ENCODE measurements around the gene KLHL30.

Gene KLHL30

DNA sequence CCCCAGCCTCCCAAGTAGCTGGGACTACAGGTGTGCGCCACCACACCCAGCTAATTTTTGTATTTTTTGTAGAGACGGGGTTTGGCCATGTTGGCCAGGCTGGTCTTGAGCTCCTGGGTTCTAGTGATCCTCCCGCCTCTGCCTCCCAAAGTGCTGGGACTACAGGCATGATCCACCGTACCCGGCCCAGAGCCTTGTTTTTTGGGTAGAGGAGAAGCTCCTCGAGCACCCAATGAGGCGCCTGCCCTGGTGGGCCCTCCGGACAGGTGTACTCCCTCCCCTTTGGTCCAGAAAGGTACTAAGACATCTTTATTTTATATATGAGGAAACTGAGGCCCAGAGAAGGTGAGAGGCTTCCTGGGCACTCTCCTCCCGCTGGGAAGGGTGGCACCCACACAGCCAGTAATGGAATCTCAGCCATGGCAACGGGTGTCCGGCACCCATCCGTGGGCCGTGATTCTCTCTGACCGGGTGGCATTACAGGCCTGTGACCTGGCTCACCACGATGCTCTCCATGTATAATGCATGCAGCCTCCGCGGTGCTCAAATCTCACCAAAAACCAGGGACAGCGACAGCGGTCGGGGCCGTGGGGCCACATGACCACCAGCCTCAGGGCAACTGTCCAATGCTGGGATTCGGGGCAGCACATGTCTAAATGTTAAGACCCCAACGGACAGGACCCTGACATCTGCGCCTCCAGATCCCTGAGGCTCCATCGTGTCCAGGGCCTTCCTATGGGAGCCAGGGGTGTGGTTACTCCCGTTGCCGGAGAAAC lies 16.8 kb upstream of the KLHL30 start:
- no peak for DNase-seq

DNA sequence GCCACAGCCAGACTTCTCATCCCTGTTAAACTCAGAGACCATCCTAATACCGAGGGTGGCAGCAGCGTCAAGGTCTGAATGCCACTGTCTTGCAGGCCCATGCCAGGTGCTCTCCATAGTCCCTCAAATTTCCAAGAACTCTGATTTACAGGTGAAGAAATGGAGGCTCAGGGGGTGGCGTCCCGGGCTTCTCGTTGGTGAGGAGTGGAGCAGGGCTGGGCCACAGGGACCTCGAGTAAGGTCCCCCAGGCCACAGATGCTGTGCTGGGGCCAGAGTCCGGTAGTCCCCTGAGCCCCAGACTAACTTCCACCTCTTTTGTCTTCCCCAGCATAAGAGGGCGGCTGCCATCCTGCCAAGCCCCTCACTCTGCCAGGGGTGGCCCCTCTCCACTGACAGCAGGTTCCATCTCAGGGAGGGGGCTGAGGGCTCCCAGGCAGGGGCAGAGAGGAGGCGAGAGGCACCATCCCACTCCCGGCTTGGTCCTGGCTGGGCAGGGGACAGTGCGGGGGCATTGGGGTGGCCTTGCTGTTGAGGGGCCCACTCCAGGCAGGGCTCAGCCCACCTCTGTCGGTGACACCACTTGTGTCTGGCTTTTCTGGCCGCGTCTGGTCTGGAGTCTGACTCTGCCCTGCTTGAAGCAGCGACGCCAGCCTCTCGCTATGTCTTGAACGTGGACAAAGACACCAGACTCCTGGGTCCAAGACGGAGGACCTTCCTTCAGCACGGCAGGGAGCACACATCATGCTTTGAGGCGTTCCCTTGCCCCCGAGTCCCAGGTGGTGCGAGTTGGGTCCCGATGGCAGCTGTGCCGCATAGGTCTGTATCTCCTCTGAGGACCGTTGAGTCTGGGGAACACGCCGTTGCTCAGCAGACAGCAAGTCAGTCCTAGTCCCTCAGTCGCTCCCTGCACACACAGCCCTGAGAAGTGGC lies 15.9 kb upstream of the KLHL30 start:
- DNase-seq = no peak

DNA sequence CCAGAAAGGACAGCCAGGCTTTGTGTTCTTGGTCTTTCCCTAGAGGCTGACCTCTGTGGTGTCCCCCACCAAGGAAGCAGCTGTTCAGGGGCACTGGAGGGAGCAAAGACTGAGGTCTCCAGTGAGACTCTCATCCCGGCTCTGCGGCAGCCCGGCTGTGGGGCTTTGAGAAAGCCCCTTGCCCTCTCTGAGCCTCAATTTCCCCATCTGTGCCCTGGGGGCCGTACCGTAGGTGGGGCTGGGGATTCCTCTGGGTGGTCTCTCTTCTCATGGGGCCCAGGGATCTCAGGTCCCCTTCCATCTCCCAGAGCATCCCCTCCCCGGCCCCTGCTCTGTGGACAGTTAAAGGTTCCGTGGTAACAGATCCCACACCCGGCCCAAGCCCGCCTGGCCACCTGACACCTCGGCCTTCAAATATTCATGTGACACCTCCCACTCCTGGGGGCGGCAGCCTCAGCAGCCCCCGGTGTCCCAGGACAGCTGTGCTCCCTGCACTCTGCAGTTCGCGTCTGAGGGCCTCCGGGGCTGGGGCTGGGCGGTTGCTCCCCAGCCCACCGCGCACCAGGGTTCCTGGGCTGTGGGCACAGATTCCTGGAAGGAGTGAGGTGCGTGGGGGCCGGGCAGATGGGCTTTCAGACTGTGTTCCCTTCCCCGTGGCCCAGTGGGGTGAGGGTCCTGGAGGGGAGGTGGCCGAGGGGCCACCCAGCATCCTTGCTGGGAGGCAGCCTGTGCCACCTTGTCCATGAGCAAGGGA lies 15.1 kb upstream of the KLHL30 start:
- no peak for DNase-seq

DNA sequence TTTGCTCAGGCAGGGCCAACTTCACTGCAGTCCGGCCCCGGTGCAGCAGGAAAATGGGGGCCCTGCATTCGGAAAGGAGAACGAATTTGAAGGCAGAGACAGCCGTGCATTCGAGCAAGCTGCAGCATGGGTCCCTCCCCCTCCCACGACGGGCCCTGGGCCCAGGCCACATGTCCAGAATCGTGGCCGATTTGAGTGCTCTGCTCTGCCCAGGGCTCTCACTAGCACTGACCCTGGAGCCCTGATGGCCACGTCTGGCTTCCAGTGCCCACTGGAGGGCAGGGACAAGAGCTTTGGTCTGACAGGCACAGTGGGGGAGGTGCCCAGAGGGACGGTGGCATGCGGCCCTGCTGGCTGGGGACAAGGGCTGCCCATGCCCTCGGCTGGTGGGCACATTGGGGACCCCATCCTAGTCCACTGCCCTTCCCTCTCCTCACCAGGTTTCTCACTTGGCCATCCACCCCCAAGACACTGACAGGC lies 14.4 kb upstream of the KLHL30 start:
- DNase-seq = no peak

DNA sequence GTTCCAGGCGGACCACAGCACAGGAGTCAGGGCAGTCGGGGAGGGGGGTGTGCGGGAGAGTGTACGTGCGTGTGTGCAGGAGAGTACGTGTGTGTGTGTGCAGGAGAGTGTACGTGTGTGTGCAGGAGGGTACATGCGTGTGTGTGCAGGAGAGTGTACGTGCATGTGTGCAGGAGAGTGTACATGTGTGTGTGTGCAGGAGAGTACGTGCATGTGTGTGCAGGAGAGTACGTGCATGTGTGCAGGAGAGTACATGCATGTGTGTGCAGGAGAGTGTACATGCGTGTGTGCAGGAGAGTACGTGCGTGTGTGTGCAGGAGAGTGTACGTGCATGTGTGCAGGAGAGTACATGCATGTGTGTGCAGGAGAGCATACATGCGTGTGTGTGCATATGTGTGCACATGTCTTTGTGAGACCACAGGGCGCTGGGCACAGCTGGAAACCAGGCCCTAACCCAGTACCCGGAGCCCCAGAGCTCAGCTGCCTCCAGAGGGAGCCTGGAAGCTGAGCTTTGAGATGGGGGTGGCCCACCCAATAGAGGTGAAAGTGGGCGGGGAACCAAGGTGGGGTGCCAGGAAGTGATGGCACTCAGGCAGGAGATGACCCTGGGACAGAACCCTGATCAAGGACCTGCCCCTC lies 13.9 kb upstream of the KLHL30 start:
- no peak for DNase-seq

DNA sequence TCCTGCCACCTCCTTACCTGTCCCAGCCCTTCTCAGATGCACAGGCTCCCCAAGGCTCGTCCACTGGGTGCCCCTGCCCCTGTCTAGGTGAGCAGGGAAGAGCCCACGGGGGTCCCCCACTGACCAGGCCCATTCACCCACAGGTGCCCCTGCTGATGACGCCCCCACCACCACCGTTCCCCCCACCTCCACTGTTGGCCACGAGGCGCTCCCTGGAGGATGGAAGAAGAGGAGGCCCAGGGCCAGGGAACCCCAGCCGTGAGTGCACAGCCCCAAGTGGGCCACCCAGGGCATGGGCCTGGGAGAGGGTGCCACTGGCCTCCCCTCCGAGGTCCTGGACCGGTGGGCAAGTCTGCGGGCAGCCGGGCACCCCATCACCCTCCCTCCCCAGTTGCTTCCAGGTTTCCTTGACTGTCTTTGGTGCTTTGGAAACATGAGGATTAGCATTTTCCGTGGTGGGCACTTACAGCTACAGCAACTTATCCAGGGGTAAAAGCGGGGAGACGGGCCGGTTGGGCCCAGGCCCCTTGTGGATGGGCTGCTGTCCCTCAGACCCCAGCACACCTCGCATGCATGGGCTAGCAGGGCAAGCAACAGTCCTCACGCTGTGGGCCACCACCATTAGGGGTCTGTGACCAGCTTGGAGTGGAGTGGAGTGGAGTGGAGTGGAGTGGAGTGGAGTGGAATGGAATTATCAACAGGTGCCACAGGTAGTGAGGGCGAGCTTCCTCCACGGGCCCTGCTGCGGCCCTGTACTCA lies 13.2 kb upstream of the KLHL30 start:
- DNase-seq = no peak

DNA sequence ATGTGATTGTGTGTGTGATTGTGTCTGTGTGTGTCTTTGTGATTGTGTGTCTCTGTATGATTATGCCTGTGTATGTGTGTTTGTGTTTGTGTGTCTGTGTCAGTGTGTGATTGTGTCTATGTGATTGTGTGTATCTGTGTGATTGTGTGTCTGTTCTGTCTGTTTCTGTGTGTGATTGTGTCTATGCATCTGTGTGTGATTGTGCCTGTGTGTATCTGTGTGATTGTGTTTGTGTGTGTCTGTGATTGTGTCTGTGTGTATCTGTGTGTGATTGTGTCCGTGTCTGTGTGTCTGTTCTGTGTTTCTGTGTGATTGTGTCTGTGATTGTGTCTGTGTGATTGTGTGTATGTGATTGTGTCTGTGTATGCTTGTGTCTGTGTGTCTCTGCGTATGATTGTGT lies 12.1 kb upstream of the KLHL30 start:
- DNase-seq = no peak

DNA sequence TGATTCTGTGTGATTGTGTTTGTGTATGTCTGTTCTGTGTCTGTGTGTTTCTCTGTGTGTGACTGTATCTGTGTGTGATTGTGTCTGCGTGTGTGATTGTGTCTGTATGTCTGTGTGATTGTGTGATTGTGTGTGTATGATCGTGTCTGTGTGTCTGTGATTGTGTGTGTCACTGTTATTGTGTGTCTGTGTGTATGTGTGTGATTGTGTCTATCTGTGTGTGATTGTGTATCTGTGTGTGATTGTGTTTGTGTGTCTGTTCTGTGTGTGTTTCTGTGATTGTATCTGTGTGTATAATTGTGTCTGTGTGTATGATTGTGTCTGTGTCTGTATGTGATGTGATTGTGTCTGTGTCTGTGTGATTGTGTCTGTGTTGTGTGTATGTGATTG lies 11.7 kb upstream of the KLHL30 start:
- no peak for DNase-seq

DNA sequence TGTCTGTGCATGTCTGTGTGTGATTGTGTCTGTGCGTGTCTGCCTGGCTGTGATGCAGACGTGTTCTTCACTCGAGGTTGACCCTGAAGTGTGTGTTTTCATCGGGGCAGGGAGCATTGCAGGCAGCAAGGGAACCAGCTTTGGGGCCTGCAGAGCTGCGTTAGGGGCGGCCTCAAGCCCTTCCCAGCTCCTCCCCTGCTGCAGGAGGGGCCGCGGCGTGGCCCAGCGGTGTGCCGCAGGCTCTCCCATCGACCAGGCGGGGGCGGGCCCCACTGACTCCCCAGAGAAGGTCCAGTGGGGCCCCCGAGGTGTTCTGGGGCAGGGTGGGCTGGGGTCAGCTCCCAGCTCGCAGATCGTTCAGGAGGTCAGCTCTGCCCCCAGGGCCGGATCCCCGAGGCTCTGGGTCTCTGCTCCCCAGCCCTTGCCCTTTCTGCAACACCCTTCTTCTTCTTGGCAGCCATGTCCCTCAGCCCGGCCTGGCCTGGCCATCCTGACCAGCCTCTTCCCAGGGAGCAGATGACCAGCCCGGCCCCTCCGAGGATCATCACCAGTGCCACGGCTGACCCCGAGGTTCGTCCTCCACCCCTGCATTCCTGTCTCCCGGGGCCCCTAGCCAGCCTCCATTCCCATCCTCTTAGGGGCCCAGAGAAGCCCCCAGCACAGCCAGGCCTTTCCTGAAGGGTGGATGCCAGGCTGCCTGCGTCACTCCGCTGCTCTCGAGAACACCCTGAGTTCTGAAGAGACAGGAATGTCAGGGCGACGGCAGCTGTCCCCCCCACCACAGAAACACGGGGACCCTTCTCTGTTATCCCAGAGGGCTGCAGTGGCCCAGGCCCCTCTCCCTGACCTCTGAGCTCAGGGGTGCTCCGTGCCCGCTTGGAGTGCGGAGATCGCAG lies 11.1 kb upstream of the KLHL30 start:
- DNase-seq = peak; percentile 53

DNA sequence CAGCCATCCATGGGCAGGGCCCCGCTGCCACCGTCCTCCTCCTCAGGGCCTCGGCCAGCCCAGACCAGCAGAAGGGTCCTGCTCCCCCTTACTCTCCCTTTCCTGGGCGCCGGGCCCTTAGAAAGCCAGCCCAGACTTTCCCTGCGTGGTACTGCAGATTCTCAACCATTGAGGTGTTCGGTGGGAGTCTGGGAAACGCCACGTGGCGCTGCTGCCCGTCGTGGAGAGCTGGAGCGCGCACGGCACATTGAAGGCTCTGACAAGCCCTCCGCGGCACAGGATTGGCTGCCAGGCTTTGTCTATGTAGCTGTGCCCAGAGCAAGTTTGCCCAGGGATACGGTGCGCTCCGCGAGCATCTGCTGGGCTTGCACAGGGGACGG lies 10.4 kb upstream of the KLHL30 start:
- DNase-seq = no peak

DNA sequence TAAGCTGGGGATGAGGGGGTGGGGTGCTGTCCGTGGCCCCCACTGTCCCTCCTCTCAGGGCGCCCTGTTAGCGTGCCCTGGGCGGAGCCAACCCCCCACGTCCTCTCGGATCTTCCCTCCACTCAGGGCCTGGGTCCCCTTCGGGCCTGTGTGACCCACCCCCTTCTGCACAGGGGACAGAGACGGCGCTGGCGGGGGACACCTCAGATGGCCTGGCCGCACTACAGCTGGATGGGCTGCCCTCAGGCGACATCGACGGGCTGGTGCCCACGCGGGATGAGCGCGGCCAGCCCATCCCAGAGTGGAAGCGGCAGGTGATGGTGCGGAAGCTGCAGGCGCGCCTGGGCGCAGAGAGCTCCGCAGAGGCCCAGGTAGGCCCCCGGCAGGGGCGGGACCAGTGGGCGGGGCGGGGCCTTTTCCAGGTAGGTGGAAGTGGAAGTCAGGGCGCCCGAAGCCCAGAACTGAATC lies 9.9 kb upstream of the KLHL30 start:
- no peak for DNase-seq

DNA sequence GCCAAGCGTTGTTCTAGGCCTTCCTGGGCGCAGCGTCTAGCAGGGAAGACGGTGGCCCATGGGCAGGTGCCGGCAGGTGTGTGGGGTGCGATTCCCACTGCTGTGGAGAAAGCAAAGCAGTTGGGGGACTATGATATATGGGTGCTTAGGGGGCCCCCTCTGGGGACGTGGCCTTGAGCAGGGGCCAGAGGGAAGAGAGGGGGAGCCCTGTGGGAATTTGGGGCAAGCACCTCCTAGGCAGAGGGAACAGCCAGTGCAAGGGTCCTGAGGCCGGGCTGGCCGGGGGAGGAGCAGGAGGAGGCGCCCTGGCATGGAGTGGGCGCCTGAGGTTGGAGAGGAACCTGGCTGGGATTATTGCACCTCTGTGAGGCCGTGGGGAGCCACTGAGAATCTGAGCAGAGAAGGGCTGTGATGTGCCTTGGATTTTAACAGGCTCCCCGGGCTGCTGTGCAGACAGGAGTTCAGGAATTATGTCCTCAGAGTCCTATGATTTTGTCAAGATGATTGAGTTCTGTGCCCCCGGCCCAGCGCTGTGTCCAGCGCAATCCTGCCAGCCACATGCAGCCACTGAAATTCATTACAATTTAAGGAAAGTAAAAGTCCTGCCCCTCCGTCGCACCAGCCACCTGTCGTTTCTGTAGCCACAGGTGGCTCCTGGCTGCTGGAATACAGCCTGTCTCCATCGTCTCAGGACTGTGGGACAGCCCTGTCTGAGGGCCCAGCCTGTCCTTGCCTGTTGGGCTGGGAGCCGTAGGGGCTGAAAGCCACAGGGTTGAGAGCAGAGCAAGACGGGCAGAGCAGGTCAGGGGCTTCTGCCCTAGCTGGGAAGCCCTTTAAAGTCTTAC lies 9.1 kb upstream of the KLHL30 start:
- no peak for DNase-seq

DNA sequence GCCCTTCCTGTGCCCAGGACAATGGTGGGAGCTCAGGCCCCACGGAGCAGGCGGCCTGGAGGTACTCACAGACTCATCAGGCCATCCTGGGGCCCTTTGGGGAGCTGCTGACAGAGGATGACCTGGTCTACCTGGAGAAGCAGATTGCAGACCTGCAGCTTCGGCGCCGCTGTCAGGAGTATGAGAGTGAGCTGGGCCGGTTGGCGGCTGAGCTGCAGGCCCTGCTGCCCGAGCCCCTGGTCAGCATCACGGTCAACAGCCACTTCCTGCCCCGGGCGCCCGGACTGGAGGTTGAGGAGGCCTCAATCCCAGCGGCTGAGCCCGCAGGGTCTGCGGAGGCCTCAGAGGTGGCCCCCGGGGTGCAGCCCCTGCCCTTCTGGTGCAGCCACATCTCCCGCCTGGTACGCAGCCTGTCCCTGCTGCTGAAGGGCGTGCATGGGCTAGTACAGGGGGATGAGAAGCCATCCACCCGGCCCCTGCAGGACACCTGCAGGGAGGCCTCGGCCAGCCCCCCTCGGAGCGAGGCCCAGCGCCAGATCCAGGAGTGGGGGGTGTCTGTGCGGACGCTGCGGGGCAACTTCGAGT lies 8.3 kb upstream of the KLHL30 start:
- no peak for DNase-seq

DNA sequence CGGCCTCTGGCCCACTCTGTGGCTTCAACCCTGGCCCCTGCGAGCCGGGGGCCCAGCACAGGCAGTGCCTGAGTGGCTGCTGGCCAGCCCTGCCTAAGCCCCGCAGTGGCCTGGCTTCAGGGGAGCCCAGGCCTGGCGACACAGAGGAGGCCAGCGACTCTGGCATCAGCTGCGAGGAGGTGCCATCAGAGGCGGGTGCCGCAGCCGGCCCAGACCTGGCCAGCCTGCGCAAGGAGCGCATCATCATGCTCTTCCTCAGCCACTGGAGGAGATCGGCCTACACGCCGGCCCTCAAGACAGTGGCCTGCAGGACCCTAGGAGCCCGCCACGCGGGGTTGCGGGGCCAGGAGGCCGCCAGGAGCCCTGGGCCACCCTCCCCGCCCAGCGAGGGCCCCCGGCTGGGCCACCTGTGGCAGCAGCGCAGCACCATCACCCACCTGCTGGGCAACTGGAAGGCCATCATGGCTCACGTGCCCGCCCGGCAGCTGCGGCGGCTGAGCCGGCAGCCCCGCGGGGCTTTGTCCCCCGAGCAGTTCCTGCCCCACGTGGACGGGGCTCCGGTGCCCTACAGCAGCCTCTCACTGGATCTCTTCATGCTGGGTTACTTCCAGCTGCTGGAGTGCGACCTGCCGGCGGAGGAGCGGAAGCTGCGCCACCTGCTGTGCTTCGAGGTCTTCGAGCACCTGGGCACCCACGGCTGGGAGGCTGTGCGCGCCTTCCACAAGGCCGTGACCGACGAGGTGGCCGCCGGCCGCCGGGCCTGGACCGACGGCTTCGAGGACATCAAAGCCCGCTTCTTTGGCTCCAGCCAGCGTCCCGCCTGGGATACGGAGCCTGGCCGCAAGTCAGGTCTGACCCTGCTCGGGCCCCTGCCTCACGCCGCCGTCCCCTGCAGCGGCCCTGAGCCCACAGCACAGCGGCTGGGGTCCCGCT lies 7.5 kb upstream of the KLHL30 start:
- no peak for DNase-seq

DNA sequence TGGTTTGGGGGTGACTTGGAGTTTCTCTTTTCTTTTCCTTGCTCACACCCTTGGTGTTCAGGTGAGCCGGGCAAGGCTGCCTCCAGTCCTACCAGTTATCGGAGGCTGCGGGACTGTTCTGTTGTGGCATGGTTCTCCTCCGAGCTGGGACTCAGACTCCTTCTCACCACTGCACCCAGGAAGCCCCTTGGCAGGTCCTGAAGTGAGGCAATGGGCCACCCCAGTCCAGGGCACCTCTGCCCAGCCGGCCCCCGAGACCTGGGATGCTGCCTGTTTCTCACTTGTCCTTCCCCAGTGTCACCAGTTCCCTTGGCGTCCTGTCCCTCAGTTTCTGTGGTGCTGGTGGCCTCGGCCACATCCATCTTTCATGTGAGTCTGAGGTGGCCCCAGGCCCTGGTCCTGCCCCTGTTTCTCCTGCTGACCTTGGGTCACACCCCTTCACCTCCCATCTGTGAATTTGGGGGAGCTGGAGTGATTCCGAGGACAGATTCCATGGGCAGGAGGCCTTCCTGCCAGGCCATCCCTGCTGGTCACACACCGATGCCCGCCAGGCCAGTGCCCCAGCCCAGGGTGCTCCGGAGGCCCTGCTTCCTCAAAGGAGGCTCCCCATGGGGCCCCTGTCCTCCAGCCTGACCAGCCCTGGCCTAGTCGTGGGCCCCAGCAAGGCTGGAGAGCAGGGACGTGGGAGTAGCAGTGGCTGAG lies 6.6 kb upstream of the KLHL30 start:
- no peak for DNase-seq

DNA sequence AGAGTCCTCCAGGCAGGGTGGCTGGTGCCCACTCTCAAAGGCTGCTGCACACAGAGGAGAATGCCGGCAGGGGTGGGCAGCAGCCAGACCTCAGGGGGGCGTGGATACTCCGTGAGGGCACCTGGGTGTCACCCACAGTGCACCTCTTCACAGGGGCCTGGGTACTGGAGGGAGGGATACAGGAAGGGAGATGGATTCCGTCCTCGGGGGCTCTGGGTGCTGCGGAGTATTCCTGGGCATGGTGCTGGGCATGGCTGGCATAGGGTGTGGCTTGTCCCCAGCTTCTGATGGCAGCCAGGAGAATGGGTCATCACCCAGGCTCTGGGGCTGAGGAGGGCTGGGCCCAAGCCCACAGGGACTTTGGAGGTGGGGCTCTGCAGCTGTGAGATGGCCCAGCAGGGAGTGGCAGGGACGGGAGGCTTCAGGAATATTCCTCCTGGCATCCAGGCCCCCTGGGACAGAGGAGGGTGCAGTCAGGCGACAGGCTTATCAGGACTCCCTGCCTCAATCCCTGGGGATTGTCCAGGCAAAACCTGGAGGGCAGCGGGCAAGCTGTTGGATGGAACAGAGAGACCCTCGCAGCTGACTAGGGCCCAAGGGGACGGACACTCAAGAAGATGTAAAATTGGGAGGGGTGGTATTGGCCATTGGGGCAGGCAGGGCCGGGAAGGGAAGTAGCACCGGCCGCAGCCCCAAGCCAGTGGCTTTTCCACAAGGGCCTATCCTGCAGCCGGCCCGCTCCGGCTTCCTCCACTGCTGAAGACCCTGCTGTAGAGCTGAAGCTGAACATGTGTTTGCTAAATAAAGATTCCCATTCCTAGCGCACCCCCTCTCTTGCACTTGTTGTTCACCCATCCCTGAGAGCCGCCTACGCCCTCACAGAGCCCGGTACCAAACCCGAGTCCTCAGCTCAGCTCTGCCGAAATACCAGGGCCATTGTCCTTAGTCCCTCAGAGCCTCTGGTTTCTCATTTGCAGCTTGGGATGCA lies 5.7 kb upstream of the KLHL30 start:
- no peak for DNase-seq

All from RPMI8226 (cell line).